HG02678 (cell line): ENCODE results near the gene ARID1A.
"Not testable (repeated sequence)": the region's sequence is repeated elsewhere in the genome, so short reads cannot be mapped to it uniquely, and the experiment has no call there.

Experiments used
- ATAC-seq: cut with Tn5 transposase; IDR thresholded peaks from one replicate; pipeline ENCODE4 v1.9.1; 2021; ENCODE audit warnings: mild to moderate bottlenecking, moderate library complexity; ENCODE audit not compliant: unreplicated experiment

The ARID1A gene

GRCh38 chr1:26787381-26787705, 91.5 kb downstream of the ARID1A start:
- ATAC-seq, result peak; percentile 36

GRCh38 chr1:26787706-26788514, 92.1 kb downstream of the ARID1A start, which contains the start of gene PIGV:
Gene PIGV, plus strand, starts transcription at chr1:26787950. Its CDS starts 2,866 bp downstream, at chr1:26790816.
- peak; percentile 74 for ATAC-seq

- ATAC-seq, result no peak
Observed at GRCh38 chr1:26788515-26788785, 92.6 kb downstream of the ARID1A start.

- no peak for ATAC-seq
Observed at GRCh38 chr1:26788836-26789611, 93.2 kb downstream of the ARID1A start.

GRCh38 chr1:26789612-26789865, 93.7 kb downstream of the ARID1A start:
- ATAC-seq, result no peak

GRCh38 chr1:26789931-26790330, 94.1 kb downstream of the ARID1A start:
- ATAC-seq, result no peak

- ATAC-seq, result no peak
Observed at GRCh38 chr1:26790551-26790953, 94.7 kb downstream of the ARID1A start.

GRCh38 chr1:26791148-26791547, 95.3 kb downstream of the ARID1A start:
- ATAC-seq, result no peak

- no peak for ATAC-seq
Observed at GRCh38 chr1:26791626-26792025, 95.8 kb downstream of the ARID1A start.

GRCh38 chr1:26792924-26793323, 97.1 kb downstream of the ARID1A start:
- no peak for ATAC-seq

- no peak for ATAC-seq
Observed at GRCh38 chr1:26794391-26794790, 98.6 kb downstream of the ARID1A start.

- ATAC-seq, result no peak
Observed at GRCh38 chr1:26797627-26798026, 101.8 kb downstream of the ARID1A start.

- ATAC-seq, result no peak
Observed at GRCh38 chr1:26799479-26800142, 103.8 kb downstream of the ARID1A start.

- ATAC-seq, result not testable (repeated sequence)
Observed at GRCh38 chr1:26803932-26804331, 108.1 kb downstream of the ARID1A start.

- ATAC-seq, result not testable (repeated sequence)
Observed at GRCh38 chr1:26810105-26810504, 114.3 kb downstream of the ARID1A start.

GRCh38 chr1:26811057-26811456, 115.2 kb downstream of the ARID1A start:
- no peak for ATAC-seq

GRCh38 chr1:26811708-26812107, 115.9 kb downstream of the ARID1A start:
- ATAC-seq, result no peak

- ATAC-seq, result no peak
Observed at GRCh38 chr1:26814377-26814776, 118.6 kb downstream of the ARID1A start.

GRCh38 chr1:26814893-26815292, 119.1 kb downstream of the ARID1A start:
- no peak for ATAC-seq

- peak; percentile 88 for ATAC-seq
Observed at GRCh38 chr1:26820784-26821269, 125.0 kb downstream of the ARID1A start.

- no peak for ATAC-seq
Observed at GRCh38 chr1:26822737-26823395, 127.1 kb downstream of the ARID1A start.
